AML-193 (cell line): Measurements from ENCODE around the gene PURB.
"Not testable (repeated sequence)": the region's sequence is repeated elsewhere in the genome, so short reads cannot be mapped to it uniquely, and the experiment has no call there.

Experiments used
- DNase-seq, 2 experiments: peaks; one replicate each; lab custom pipeline; 2025; lab: John Stamatoyannopoulos, UW

PURB gene

GRCh38 chr7:44853391-44853790 lies 31.9 kb downstream of the PURB start:
- no peak for DNase-seq

- DNase-seq, result peak in 1 of 2 experiments; percentile 16
Measured at GRCh38 chr7:44852590-44852989, 32.7 kb downstream of the PURB start.

- no peak for DNase-seq
Measured at GRCh38 chr7:44849885-44850544, 35.3 kb downstream of the PURB start.

- DNase-seq, result no peak
Measured at GRCh38 chr7:44849259-44849884, 36.0 kb downstream of the PURB start.

- peak; percentile 98 for DNase-seq
Measured at GRCh38 chr7:44847920-44848634, 37.3 kb downstream of the PURB start, which contains the start of gene H2AZ2. Gene H2AZ2, minus strand, starts transcription at chr7:44848087. Its CDS starts 116 bp downstream, at chr7:44847971.

- DNase-seq, result peak; percentile 71 to 83
Measured at GRCh38 chr7:44847509-44847919, 37.8 kb downstream of the PURB start.

- DNase-seq, result no peak
Measured at GRCh38 chr7:44846816-44847508, 38.4 kb downstream of the PURB start.

GRCh38 chr7:44846390-44846789 lies 38.9 kb downstream of the PURB start:
- DNase-seq, result not testable (repeated sequence)

- peak; percentile 36 to 48 for DNase-seq
Measured at GRCh38 chr7:44845451-44845850, 39.9 kb downstream of the PURB start.

GRCh38 chr7:44843440-44843839 lies 41.9 kb downstream of the PURB start:
- not testable (repeated sequence) for DNase-seq

GRCh38 chr7:44842675-44843074 lies 42.7 kb downstream of the PURB start:
- DNase-seq, result not testable (repeated sequence)

GRCh38 chr7:44838751-44839150 lies 46.6 kb downstream of the PURB start:
- no peak for DNase-seq

- DNase-seq, result no peak
Measured at GRCh38 chr7:44827567-44827966, 57.8 kb downstream of the PURB start.
